ENCODE results near the gene MIS12. TPM values are rescaled to one million over a fixed set of nuclear protein-coding genes. Genes with fewer than 3 reads are reported as not detected.

The MIS12 gene
- total RNA-seq, 1 experiment from 2014 or later = 13.6 TPM

GRCh38 chr17:5535436-5535835 lies 49.1 kb downstream of the MIS12 start:
- intact Hi-C loops (cut with micrococcal nuclease; ENCODE audit: unreplicated experiment) = no loop called here
- H3K4me1 Mint-ChIP-seq (ENCODE audit: low read depth, unreplicated experiment) = no peaks in the 10 kb centered on the region
- no peak for TF ChIP-seq CTCF (IDR thresholded peaks at IDR 0.05; ENCODE audit: unreplicated experiment)
- BruUV-seq (replicated peaks) = no TSS peak
- no peak overlapping the region for H3K4me3 Mint-ChIP-seq (ENCODE audit: low read depth, unreplicated experiment)
- H3K36me3 Mint-ChIP-seq (ENCODE audit: insufficient read depth, unreplicated experiment) = peaks cover 4% of the 10 kb centered on the region
- no peak for DNase-seq
- no peaks in the 10 kb centered on the region for H3K9me3 Mint-ChIP-seq (ENCODE audit: low read depth, unreplicated experiment)
- peaks cover 92% of the 10 kb centered on the region for H3K27me3 Mint-ChIP-seq (ENCODE audit: unreplicated experiment)
- CTCF ChIA-PET = no interaction called here
- H3K27ac Mint-ChIP-seq (ENCODE audit: unreplicated experiment) = no peak overlapping the region

- TF ChIP-seq CTCF (IDR thresholded peaks at IDR 0.05; ENCODE audit: unreplicated experiment) = no peak
- Mint-ChIP-seq H3K4me1 (ENCODE audit: low read depth, unreplicated experiment) (no peaks in the 10 kb centered on the region), H3K36me3 (ENCODE audit: insufficient read depth, unreplicated experiment) (peaks cover 4% of the 10 kb centered on the region), H3K27ac (ENCODE audit: unreplicated experiment) (no peak overlapping the region), H3K27me3 (ENCODE audit: unreplicated experiment) (peaks cover 94% of the 10 kb centered on the region), H3K9me3 (ENCODE audit: low read depth, unreplicated experiment) (no peaks in the 10 kb centered on the region), H3K4me3 (ENCODE audit: low read depth, unreplicated experiment) (no peak overlapping the region)
- no TSS peak for BruUV-seq (replicated peaks)
- CTCF ChIA-PET = interaction anchor here (0.5 kb wide), 1 partner anchor 911 kb away, joined by 3 read pairs; no protein-coding TSS in a partner anchor
- no peak for DNase-seq
- intact Hi-C loops (cut with micrococcal nuclease; ENCODE audit: unreplicated experiment) = no loop called here
Observed at GRCh38 chr17:5536866-5537650, 50.7 kb downstream of the MIS12 start.

GRCh38 chr17:5539286-5539685 lies 52.9 kb downstream of the MIS12 start:
- H3K4me3 Mint-ChIP-seq (ENCODE audit: low read depth, unreplicated experiment) = no peak overlapping the region
- H3K27ac Mint-ChIP-seq (ENCODE audit: unreplicated experiment) = no peak overlapping the region
- CTCF ChIA-PET = no interaction called here
- DNase-seq = no peak
- intact Hi-C loops (cut with micrococcal nuclease; ENCODE audit: unreplicated experiment) = no loop called here
- H3K27me3 Mint-ChIP-seq (ENCODE audit: unreplicated experiment) = peaks cover 94% of the 10 kb centered on the region
- no peak for TF ChIP-seq CTCF (IDR thresholded peaks at IDR 0.05; ENCODE audit: unreplicated experiment)
- no TSS peak for BruUV-seq (replicated peaks)
- no peaks in the 10 kb centered on the region for H3K4me1 Mint-ChIP-seq (ENCODE audit: low read depth, unreplicated experiment)
- H3K36me3 Mint-ChIP-seq (ENCODE audit: insufficient read depth, unreplicated experiment) = no peaks in the 10 kb centered on the region
- H3K9me3 Mint-ChIP-seq (ENCODE audit: low read depth, unreplicated experiment) = no peaks in the 10 kb centered on the region

GRCh38 chr17:5540321-5540720 lies 54.0 kb downstream of the MIS12 start:
- H3K27ac Mint-ChIP-seq (ENCODE audit: unreplicated experiment) = no peak overlapping the region
- H3K9me3 Mint-ChIP-seq (ENCODE audit: low read depth, unreplicated experiment) = no peaks in the 10 kb centered on the region
- CTCF ChIA-PET = interaction anchor here (0.5 kb wide), 1 partner anchor 95 kb away, joined by 3 read pairs; no protein-coding TSS in a partner anchor
- H3K4me1 Mint-ChIP-seq (ENCODE audit: low read depth, unreplicated experiment) = no peaks in the 10 kb centered on the region
- no peak for DNase-seq
- TF ChIP-seq CTCF (IDR thresholded peaks at IDR 0.05; ENCODE audit: unreplicated experiment) = no peak
- no TSS peak for BruUV-seq (replicated peaks)
- intact Hi-C loops (cut with micrococcal nuclease; ENCODE audit: unreplicated experiment) = no loop called here
- H3K27me3 Mint-ChIP-seq (ENCODE audit: unreplicated experiment) = peaks cover 95% of the 10 kb centered on the region
- no peak overlapping the region for H3K4me3 Mint-ChIP-seq (ENCODE audit: low read depth, unreplicated experiment)
- H3K36me3 Mint-ChIP-seq (ENCODE audit: insufficient read depth, unreplicated experiment) = no peaks in the 10 kb centered on the region

Other genes with a start within 250 kb of the MIS12 start
- gene RABEP1, start 204.3 kb upstream of the MIS12 start, total RNA-seq (2022) = 29.2 and 33.5 TPM in 2 replicates
- gene NUP88, start 66.9 kb upstream of the MIS12 start, total RNA-seq (2022) = 67.2 and 70.9 TPM in 2 replicates
- 36.7 and 42.0 TPM in 2 replicates for gene RPAIN, start 66.4 kb upstream of the MIS12 start, total RNA-seq (2022)
- gene C1QBP, start 47.4 kb upstream of the MIS12 start, total RNA-seq (2022) = 124 and 128 TPM in 2 replicates
- 17.5 and 19.0 TPM in 2 replicates for gene DHX33, start 17.6 kb upstream of the MIS12 start, total RNA-seq (2022)
- 52.4 and 56.7 TPM in 2 replicates for gene DERL2, start 388 bp upstream of the MIS12 start, total RNA-seq (2022)
- 0.57 and 1.2 TPM in 2 replicates for gene NLRP1, start 97.9 kb downstream of the MIS12 start, total RNA-seq (2022)

Measured in Calu3 (cell line).